Stimulated activated CD4-positive, alpha-beta T cell treated with anti-CD3 and anti-CD28 coated beads, TNF-alpha, amount 100 ng/mL, for 48 hours (primary cell): ENCODE data around the gene CAP1.
A peak's percentile ranks its signal among the peaks of the same experiment; 100 is the strongest.

Experiments used
- DNase-seq, 3 donors: peaks; one replicate each; pipeline ENCODE4 v3.0.0-alpha.2; 2020; ENCODE audit warnings: low read depth in 3 of 3

The CAP1 gene

GRCh38 chr1:40095806-40096205 is 55.3 kb downstream of the CAP1 start:
- no peak for DNase-seq

DNA sequence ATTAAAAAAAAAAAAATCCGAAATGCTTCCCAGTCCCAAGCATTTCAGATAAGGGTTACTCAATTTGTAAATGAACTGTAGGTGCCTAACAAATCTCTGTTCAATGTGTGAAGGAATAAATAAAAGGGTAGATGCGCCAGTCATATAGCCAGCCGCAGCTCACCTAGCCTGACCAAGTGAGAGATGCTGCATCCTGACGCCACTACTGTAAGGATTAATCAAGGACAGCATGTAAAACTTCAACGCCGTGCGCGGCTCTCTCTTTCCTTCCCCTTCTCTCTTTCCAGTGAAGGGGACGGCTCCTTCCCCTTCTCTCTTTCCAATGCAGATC is 56.1 kb downstream of the CAP1 start:
- DNase-seq, result no peak

- peak; percentile 54 to 75 (median 56) for DNase-seq
Observed at GRCh38 chr1:40096977-40097782, 56.7 kb downstream of the CAP1 start, which contains the start of gene PPT1. PPT1 (minus strand) TSS chr1:40097252; CDS start chr1:40097238, 14 bp downstream.

DNA sequence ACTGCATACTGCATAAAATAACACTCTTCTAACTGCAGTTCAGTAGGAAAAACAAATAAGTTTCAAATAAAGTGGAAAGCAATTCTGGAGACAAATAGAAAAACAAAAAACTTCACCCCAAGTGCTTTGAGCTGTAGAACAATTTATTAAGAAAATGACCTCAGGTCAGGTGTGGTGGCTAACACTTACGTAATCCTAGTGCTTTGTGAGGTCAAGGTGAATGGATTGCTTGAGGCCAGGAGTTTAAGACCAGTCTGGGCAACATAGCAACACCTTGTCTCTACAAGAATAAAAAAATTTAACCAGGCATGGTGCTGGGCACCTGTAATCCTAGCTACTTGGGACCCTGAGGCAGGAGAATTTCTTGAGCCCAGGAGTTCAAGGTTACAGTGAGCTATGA is 61.5 kb downstream of the CAP1 start:
- no peak for DNase-seq

GRCh38 chr1:40102896-40103295 is 62.4 kb downstream of the CAP1 start:
- no peak for DNase-seq

DNA sequence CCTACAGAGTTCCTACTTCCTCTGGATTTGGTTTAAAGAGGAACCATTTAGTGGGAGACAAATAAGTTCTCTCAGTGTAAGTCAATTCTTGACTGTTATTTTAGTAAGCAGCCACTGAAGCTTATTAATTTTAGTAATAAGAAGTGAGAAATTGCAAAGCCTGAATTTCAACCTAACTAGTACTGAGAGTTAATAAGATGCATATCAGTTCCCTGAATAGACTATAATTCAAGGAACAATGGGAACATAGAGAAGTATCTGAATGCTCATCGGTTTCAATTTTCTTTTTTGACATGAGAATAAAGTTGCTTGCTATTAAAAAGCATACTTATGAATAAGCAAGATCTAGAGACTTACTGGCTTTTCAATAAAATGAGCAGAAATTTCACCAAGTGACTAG is 64.5 kb downstream of the CAP1 start:
- DNase-seq, result no peak

DNA sequence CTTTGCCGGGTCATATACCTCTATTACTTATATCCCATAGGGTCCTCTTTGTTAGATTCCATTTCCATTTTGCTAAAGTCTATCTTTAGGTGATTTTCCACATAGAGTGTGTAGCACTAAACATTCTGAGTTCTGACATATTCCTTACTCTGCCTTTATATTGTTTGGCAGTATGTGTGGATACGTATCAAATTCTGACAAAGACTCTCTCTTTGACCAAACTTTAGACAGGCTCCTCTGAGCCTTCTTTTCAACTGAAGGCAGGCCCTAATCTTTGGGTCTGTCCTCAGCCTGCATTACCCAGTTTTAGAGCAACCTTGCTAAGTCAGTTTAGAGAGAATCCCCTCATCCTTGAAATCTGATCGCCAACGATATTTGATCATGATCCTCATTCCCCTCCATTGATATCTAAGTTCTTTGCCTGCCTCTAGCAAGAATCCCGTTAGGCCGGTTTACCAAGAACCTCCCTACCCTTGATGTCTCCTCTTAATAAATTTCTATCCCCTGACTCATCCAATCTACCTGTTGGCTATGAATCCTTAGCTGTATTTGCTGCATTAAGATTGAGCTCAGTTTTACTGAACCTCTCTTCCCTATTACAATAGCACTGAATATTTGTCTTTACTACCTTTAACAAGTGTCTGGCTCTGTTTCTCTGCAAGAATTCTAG is 66.9 kb downstream of the CAP1 start:
- DNase-seq, result no peak

GRCh38 chr1:40110389-40110788 is 69.9 kb downstream of the CAP1 start:
- DNase-seq, result no peak

DNA sequence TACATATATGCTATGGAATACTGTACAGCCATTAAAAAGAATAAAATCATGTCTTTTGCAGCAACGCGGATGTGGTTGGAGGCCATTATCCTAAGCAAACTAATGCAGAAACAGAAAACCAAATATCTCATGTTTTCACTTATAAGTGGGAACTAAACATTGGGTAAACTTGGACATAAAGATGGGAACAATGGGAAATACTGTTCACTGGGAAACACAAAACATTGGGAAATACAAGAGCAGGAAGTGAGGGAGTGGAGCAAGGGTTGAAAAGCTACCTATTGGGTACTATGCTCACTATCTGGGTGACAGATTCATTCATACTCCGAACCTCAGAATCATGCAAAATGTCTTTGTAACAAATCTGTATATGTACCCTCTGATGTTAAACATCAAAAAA is 73.9 kb downstream of the CAP1 start:
- no peak for DNase-seq

GRCh38 chr1:40120128-40120527 is 79.6 kb downstream of the CAP1 start:
- no peak for DNase-seq
